Ishikawa (cell line): ENCODE measurements around the gene RAD51B.
A peak's percentile ranks its signal among the peaks of the same experiment; 100 is the strongest.

Experiments
- CEBPB ChIP-seq: IDR thresholded peaks from 2 replicates; pipeline ENCODE4 v1.6.1; 2012
- CREB1 ChIP-seq: IDR thresholded peaks from 2 replicates; pipeline ENCODE4 v1.6.1; 2012; ENCODE audit warnings: low read depth
- EGR1 ChIP-seq: IDR thresholded peaks from 2 replicates; pipeline ENCODE4 v1.6.1; 2012
- EP300 ChIP-seq: IDR thresholded peaks from 2 replicates; pipeline ENCODE4 v1.6.1; 2012; ENCODE audit warnings: borderline replicate concordance
- FOXM1 ChIP-seq: IDR thresholded peaks from 2 replicates; pipeline ENCODE4 v1.6.1; 2012; ENCODE audit warnings: low read depth, borderline replicate concordance
- NFIC ChIP-seq: IDR thresholded peaks from 2 replicates; pipeline ENCODE4 v1.6.1; 2012
- RAD21 ChIP-seq: IDR thresholded peaks from 2 replicates; pipeline ENCODE4 v1.6.1; 2012; ENCODE audit warnings: low read depth
- REST ChIP-seq: IDR thresholded peaks from 2 replicates; pipeline ENCODE4 v1.6.1; 2012; ENCODE audit warnings: low read depth, mild to moderate bottlenecking
- TAF1 ChIP-seq: IDR thresholded peaks from 2 replicates; pipeline ENCODE4 v1.6.1; 2012; ENCODE audit warnings: low read depth, mild to moderate bottlenecking
- TCF12 ChIP-seq: IDR thresholded peaks from 2 replicates; pipeline ENCODE4 v1.6.1; 2012; ENCODE audit warnings: low read depth
- TEAD4 ChIP-seq: IDR thresholded peaks from 2 replicates; pipeline ENCODE4 v1.6.1; 2012
- YY1 ChIP-seq: IDR thresholded peaks from 2 replicates; pipeline ENCODE4 v1.6.1; 2012; ENCODE audit warnings: low read depth
- ZBTB7A ChIP-seq: IDR thresholded peaks from 2 replicates; pipeline ENCODE4 v1.6.1; 2012; ENCODE audit warnings: low read depth
- TF ChIP-seq, protein P1 (sequence below): IDR thresholded peaks from 2 replicates; pipeline ENCODE4 v1.6.1; 2012
- TF ChIP-seq, protein P2 (sequence below): IDR thresholded peaks from 2 replicates; pipeline ENCODE4 v1.6.1; 2012

The RAD51B gene

GRCh38 chr14:68518166-68518565 lies 698.6 kb downstream of the RAD51B start:
- TF ChIP-seq, protein P1, sequence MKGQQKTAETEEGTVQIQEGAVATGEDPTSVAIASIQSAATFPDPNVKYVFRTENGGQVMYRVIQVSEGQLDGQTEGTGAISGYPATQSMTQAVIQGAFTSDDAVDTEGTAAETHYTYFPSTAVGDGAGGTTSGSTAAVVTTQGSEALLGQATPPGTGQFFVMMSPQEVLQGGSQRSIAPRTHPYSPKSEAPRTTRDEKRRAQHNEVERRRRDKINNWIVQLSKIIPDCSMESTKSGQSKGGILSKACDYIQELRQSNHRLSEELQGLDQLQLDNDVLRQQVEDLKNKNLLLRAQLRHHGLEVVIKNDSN, result no peak
- TF ChIP-seq REST, result no peak
- no peak for TF ChIP-seq ZBTB7A

DNA sequence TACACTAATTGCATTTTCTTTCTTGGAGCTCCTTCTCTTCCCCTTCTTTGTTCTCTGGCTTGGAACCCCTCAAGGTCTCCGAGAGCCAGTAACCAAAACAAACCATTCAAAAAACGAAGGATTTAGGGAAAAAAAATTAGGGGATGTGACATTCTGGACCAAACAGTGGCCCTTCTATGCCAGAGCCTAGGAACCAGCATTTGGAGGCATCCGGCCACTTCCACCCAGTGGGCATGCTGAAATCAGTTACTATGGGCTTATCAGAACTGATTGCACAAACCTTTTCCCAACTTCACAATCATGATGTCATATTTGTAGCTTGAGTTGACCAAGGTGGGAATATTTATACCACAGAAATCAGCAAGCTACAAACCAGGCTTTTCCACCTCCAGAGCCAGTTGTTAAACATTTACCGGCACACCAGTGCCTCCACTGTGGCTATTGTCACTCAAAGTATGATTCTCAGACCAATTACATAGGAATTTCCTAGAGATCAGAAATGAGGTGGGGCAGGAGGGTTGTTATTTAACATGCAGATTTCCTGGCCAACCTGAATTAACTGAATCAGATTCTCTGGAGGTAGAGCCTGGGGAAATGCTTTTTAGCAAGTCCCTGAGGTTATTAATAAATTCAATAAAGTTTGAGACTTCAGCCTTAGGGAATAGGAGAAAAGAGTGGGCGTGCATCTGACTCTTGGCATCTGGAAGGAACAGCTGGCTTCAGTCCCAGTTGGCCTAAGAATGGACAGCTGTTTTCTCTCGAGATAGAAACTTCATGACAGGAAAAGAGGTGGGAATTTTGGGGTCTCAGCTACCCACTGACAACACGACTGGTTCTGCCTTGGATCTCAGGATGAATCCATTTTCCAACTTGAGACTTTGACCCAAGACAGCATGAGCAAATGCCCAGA lies 699.4 kb downstream of the RAD51B start:
- TF ChIP-seq, protein P2, sequence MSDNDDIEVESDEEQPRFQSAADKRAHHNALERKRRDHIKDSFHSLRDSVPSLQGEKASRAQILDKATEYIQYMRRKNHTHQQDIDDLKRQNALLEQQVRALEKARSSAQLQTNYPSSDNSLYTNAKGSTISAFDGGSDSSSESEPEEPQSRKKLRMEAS, result 0 out of 2 replicates have a peak, but pooled peaks have one; percentile 8
- TF ChIP-seq NFIC (peak; percentile 54; the same call in 1 of the 2 replicates), TAF1 (no peak), RAD21 (no peak), EGR1 (peak; percentile 46; the same call in 1 of the 2 replicates)
- TF ChIP-seq, protein P1, result no peak

DNA sequence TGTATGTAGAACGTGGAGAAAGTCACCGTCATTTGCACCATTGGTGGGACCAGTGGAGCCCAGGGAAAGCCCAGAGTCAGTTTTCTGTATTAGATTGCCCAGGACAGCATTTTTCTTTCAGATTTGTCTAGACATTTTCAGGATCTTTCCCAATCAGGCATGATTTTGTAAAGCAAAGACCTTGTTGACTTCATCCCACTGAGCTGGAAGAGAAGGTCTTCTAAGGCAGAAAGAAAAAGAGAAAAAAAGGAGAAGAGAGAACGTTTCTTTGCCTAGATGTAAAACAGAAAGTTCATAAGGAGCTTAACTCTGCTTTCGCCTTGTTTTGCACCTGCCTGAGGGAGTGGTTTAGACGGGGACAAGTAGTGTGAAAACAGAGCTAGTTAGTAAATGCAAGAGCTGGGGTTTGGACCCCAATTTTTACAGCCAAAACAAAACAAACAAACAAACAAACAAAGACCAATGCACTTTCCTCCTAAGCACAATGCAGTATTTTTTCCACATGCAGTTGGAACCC lies 700.1 kb downstream of the RAD51B start:
- TF ChIP-seq TCF12, result no peak
- TF ChIP-seq EP300, result no peak

GRCh38 chr14:68520637-68521556 lies 701.3 kb downstream of the RAD51B start:
- TF ChIP-seq NFIC, result peak; percentile 60; the same call in 1 of the 2 replicates
- peak; percentile 94 for TF ChIP-seq TEAD4
- TF ChIP-seq CEBPB, result no peak
- TF ChIP-seq, protein P2, result peak; percentile 81
- peak; percentile 77; the same call in 1 of the 2 replicates for TF ChIP-seq EP300
- no peak for TF ChIP-seq ZBTB7A
- no peak for TF ChIP-seq RAD21
- TF ChIP-seq EGR1, result no peak
- TF ChIP-seq CREB1, result no peak; the same call in 1 of the 2 replicates
- TF ChIP-seq TCF12, result peak; percentile 91
- no peak for TF ChIP-seq FOXM1
- no peak for TF ChIP-seq REST
- TF ChIP-seq, protein P1, result no peak
- TF ChIP-seq TAF1, result no peak
- peak; percentile 48; the same call in 1 of the 2 replicates for TF ChIP-seq YY1

DNA sequence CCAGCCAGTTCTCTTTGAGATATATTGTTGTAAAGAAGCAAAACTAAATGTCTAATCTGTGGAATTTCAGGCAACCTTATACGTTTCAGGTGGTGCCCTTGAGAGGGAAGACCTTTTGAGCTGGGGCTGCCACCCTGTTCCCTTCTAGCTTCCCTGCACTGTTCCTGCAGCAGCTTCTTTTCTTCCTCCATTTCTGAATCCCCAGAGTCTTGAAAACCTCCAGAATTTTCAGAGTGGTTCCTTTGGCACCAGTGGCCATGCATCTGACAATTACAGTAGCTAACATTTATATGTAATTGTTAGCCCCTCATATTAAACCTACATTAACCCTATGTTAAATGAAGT lies 702.0 kb downstream of the RAD51B start:
- TF ChIP-seq EGR1 (no peak), FOXM1 (no peak), TAF1 (no peak), EP300 (no peak), TCF12 (no peak), TEAD4 (no peak), YY1 (no peak), CREB1 (no peak), CEBPB (no peak), NFIC (no peak), ZBTB7A (no peak), RAD21 (no peak), REST (no peak)
- TF ChIP-seq, protein P1, result no peak
- TF ChIP-seq, protein P2, result no peak
